Adrenal gland (tissue), 12 donors: Measurements from ENCODE around the gene MRPL41. TPM values are rescaled to one million over a fixed set of nuclear protein-coding genes. Genes with fewer than 3 reads are reported as not detected.

Experiments used
- DNase-seq, 7 donors: peaks; one replicate each; pipeline ENCODE4 v3.0.0-alpha.2; 2019 to 2020
- H3K27ac ChIP-seq, 5 donors: fragments of 200-600 bp; sonication (generic) in 4 of 5; 1 replicate in 3 of 5; 2 replicates in 2 of 5; pipeline versions ENCODE4 v1.5.1 to v1.8.0; 2016 to 2020; ENCODE audit warnings: mild to moderate bottlenecking in 1 of 5
- H3K27me3 ChIP-seq: fragments of 200-600 bp; 2 replicates; pipeline ENCODE4 v1.8.0; 2021
- H3K36me3 ChIP-seq, 2 donors: fragments of 200-600 bp; replicated peaks in 1 of 2; 1 replicate in 1 of 2; 2 replicates in 1 of 2; pipeline versions ENCODE4 v1.5.1 to v1.8.0; 2018 to 2022
- H3K4me1 ChIP-seq, 2 donors: fragments of 200-600 bp; replicated peaks in 1 of 2; 1 replicate in 1 of 2; 2 replicates in 1 of 2; pipeline versions ENCODE4 v1.5.1 to v1.8.0; 2018 to 2021
- H3K4me3 ChIP-seq, 4 donors: fragments of 200-600 bp; sonication (generic) in 3 of 4; one replicate each; pipeline ENCODE4 v1.5.1; 2016 to 2018
- H3K9me3 ChIP-seq, 3 donors: fragments of 200-600 bp; sonication (generic) in 1 of 3; replicated peaks in 1 of 3; 1 replicate in 2 of 3; 2 replicates in 1 of 3; pipeline versions ENCODE4 v1.5.1 to v1.8.0; 2016 to 2021
- POLR2A ChIP-seq, 2 donors: fragments of 450-650 bp; IDR thresholded peaks; one replicate each; pipeline ENCODE4 v1.6.1; 2017; ENCODE audit warnings: antibody characterized with exemption in 2 of 2, mild to moderate bottlenecking in 2 of 2, moderate library complexity in 1 of 2
- WGBS, 4 donors: extraction: QIAGEN DNeasy Blood & Tissue Kit in 2 of 4; methylation state at CpG; one replicate each; pipeline versions ENCODE4 v1.1.5 to v1.1.7; 2013 to 2017; 5-methylcytosine and 5-hydroxymethylcytosine counted together
- intact Hi-C, 2 donors: fragments of 100-400 bp; cut with DNase I; formaldehyde crosslinking; loops; one replicate each; pipeline versions ENCODE4 v1.14.1 to v1.15.0; 2022 to 2023
- polyA plus RNA-seq, 3 donors: library from polyadenylated mRNA; stranded (reverse); fragments of 200-250 nt in 2 of 3; fragments of 350-450 nt in 1 of 3; fragmentation: Illumina TruSeq in 1 of 3; extraction: RNeasy Lipid Tissue Mini Kit (QIAGEN cat#74804) in 1 of 3; gene quantifications; one replicate each; pipeline ENCODE4 v1.2.3, GENCODE V29; 2013 to 2014
- total RNA-seq, 9 donors: library from RNA; depleted of rRNA in 4 of 9; stranded (reverse); fragments of >200 nt in 4 of 9; fragments of 120-200 nt in 1 of 9; fragmentation: NEBNext Ultra II Directional in 1 of 9; extraction: Animal tissue kit (Norgen Biotek cat#: 25700) in 1 of 9; gene quantifications; one replicate each; pipeline versions ENCODE4 v1.1.0 to v1.2.4, GENCODE V29; 2013 to 2023
- TF ChIP-seq, protein P1 (sequence below), 6 experiments: fragments of 450-650 bp in 4 of 6; fragments of 200-600 bp in 2 of 6; sonication (generic) in 1 of 6; IDR thresholded peaks; 1 replicate in 5 of 6; 2 replicates in 1 of 6; pipeline versions ENCODE4 v1.5.1 to v1.8.0; 2016 to 2021; ENCODE audit warnings: antibody characterized with exemption in 6 of 6, mild to moderate bottlenecking in 2 of 6, moderate library complexity in 1 of 6
- donor health status: healthy with polysubstance abuse.
- donor health status: Bipolar disorder and iron deficiency.
- donor health status: DM: yes; HTN: yes; CAD: no.
- donor health status: DM: no; HTN: no; CAD: no.
- donor health status: DM: no; HTN: no; CAD: no.
- donor health status: DM: yes; HTN: yes; CAD: no.

Gene MRPL41
- total and polyA plus RNA-seq, 12 donors = 6.1 to 335 (median 84.6) TPM

DNA sequence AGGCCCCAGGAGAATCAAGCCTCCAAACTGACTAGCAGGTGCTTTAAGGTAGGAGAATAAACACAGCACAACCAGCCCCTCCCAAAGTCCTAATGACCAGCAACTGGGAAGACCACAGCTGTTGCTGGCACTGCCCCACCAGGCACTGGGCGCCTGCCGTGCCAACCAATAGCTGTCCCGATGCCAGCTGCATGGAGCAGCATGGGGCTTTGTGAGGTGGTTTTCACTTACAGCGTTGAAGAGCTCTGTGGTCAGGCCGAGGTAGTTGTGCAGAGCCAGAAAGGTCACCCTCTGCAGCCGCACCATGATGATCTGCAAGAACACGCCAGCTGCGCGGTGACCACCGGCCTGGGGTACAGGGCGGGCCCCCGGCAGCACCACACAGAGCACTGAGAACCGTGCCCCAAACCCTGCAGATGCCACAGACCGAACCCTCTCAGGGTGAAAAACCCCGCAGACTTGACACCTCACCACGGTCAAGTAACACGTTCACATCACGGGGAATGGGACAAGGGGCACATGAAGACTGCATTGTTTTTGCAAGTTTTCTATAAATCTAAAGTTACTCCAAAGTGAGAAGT lies 30.2 kb upstream of the MRPL41 start:
- H3K9me3 ChIP-seq = no peaks in the 10 kb centered on the region
- peaks cover 7 to 10% of the 10 kb centered on the region in 2 donors for H3K4me1 ChIP-seq
- H3K27ac ChIP-seq = no peak overlapping the region
- TF ChIP-seq, protein P1, sequence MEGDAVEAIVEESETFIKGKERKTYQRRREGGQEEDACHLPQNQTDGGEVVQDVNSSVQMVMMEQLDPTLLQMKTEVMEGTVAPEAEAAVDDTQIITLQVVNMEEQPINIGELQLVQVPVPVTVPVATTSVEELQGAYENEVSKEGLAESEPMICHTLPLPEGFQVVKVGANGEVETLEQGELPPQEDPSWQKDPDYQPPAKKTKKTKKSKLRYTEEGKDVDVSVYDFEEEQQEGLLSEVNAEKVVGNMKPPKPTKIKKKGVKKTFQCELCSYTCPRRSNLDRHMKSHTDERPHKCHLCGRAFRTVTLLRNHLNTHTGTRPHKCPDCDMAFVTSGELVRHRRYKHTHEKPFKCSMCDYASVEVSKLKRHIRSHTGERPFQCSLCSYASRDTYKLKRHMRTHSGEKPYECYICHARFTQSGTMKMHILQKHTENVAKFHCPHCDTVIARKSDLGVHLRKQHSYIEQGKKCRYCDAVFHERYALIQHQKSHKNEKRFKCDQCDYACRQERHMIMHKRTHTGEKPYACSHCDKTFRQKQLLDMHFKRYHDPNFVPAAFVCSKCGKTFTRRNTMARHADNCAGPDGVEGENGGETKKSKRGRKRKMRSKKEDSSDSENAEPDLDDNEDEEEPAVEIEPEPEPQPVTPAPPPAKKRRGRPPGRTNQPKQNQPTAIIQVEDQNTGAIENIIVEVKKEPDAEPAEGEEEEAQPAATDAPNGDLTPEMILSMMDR (IDR thresholded peaks at IDR 0.05) = no peak
- TF ChIP-seq POLR2A (IDR thresholded peaks at IDR 0.05) = no peak
- H3K4me3 ChIP-seq = no peak overlapping the region
- no peak for DNase-seq
- H3K27me3 ChIP-seq = no peaks in the 10 kb centered on the region
- WGBS, 4 donors = 92 to 97% (median 95%) methylated on average over 10 to 18 of the region's 18 CpGs
- intact Hi-C loops = loop anchor here in 1 of 2 donors (10.0 kb wide), 1 partner anchor 227 kb away; no protein-coding TSS in a partner anchor
- no peaks in the 10 kb centered on the region for H3K36me3 ChIP-seq

DNA sequence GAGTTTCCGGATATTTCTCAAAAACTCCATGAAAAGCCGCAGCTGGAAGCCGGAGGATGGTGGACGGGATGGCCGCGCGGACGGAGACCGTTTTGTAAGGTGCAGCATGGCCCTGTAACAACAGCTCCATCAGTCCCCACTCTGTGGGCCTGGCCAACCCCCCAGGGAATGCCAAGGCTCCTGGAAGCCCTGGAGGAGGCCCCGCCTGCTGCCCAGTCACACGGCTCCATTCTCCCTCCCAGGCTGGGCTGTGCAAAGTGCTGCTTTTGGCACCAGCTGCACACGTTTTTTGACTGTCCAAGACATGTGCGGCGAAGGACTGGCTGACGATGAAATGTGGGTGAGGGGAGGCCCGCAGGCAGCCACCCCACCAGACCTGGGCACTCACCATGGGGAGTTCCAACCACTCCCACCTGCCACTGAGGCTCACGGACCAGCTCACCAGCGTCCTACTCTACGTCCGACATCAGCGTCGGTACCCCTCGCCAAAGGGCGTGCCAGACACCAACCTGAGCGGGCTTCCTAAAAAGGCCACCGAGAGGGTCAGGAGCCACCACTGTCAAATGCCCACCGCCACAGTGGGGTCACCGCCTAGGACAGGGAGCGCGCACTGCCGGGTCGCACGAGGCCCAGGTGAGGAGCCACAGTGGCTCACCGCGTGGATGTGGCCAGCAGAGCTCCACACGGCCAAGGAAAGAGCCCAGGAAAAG lies 28.8 kb upstream of the MRPL41 start:
- no peak for TF ChIP-seq POLR2A (IDR thresholded peaks at IDR 0.05)
- TF ChIP-seq, protein P1 (IDR thresholded peaks at IDR 0.05) = no peak
- H3K9me3 ChIP-seq = no peaks in the 10 kb centered on the region
- peaks cover 7 to 10% of the 10 kb centered on the region in 2 donors for H3K4me1 ChIP-seq
- H3K4me3 ChIP-seq = no peak overlapping the region
- intact Hi-C loops = loop anchor here in 1 of 2 donors (10.0 kb wide), 1 partner anchor 228 kb away; no protein-coding TSS in a partner anchor
- H3K27ac ChIP-seq = no peak overlapping the region
- DNase-seq = no peak
- no peaks in the 10 kb centered on the region for H3K36me3 ChIP-seq
- no peaks in the 10 kb centered on the region for H3K27me3 ChIP-seq
- WGBS, 4 donors = 94 to 96% (median 95%) methylated on average over 23 to 36 of the region's 36 CpGs

DNA sequence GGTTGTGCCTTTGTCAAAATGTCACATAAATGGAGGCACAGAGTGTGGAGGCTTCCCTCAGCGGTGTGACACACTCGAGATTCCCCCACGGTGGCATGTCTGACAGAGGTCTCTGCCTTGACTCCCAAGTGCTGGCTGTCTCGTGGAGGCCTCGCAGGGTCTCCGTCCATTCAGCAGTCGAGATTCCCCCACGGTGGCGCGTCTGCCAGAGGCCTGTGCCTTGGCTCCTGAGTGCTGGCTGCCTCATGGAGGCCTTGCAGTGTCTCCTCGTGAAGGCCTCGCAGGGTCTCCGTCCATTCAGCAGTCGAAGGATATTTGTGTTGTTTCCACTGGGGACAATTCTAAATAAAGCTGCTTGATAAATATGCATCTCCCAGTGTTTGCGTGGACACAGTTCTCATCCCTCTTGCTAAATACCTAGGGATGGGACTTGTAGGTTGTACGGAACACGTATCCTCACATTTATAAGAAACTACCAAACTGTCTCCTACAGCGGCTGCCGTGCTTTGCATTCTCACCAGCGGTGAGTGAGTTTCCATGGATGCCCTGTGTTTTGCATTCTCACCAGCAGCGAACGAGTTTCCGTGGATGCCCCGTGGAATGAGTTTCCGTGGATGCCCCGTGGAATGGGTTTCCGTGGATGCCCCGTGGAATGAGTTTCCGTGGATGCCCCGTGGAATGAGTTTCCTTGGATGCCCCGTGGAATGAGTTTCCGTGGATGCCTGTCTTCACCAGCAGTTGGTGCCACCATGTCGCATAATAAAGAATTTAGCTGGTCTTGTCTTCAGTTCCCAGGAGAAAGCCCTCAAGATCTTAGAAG lies 27.3 kb upstream of the MRPL41 start:
- Histone ChIP-seq H3K27ac (no peak overlapping the region), H3K27me3 (no peaks in the 10 kb centered on the region), H3K9me3 (no peaks in the 10 kb centered on the region), H3K4me3 (no peak overlapping the region), H3K4me1 (peaks cover 7 to 10% of the 10 kb centered on the region in 2 donors), H3K36me3 (no peaks in the 10 kb centered on the region)
- TF ChIP-seq, protein P1 (IDR thresholded peaks at IDR 0.05) = no peak
- intact Hi-C loops = loop anchor here in 1 of 2 donors (10.0 kb wide), 1 partner anchor 230 kb away; no protein-coding TSS in a partner anchor
- no peak for DNase-seq
- WGBS, 4 donors = 96 to 97% (median 96%) methylated on average over 24 to 33 of the region's 33 CpGs

DNA sequence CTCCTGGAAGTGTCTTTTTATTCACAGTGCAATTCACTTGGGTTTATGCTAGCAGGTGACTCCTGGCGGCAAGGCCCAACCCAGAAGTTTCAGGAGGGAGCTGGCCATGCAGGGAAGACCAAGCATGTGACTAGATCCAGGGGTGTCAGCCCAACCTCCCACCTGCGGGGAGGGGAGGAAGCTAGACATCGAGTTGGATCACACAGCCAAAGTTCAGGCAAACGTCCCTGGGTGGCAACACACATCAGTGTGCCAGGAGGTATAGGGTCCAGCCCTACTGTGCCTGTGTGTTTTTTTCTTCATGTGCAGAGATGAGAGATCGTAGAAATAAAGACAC lies 26.7 kb upstream of the MRPL41 start:
- H3K9me3 ChIP-seq = no peaks in the 10 kb centered on the region
- H3K27me3 ChIP-seq = no peaks in the 10 kb centered on the region
- TF ChIP-seq POLR2A (IDR thresholded peaks at IDR 0.05) = no peak
- TF ChIP-seq, protein P1 (IDR thresholded peaks at IDR 0.05) = no peak
- WGBS, 4 donors = 78 to 94% (median 81%) methylated on average over 4 to 5 of the region's 5 CpGs
- DNase-seq = no peak
- no peak overlapping the region for H3K4me3 ChIP-seq
- H3K4me1 ChIP-seq = peaks cover 7 to 10% of the 10 kb centered on the region in 2 donors
- H3K36me3 ChIP-seq = no peaks in the 10 kb centered on the region
- intact Hi-C loops = loop anchor here in 1 of 2 donors (10.0 kb wide), 1 partner anchor 230 kb away; no protein-coding TSS in a partner anchor
- no peak overlapping the region for H3K27ac ChIP-seq
